Caco-2 (cell line): Measurements from ENCODE around the gene MRPS15. TPM values are rescaled to one million over a fixed set of nuclear protein-coding genes. Genes with fewer than 3 reads are reported as not detected.
"Not testable (repeated sequence)": the region's sequence is repeated elsewhere in the genome, so short reads cannot be mapped to it uniquely, and the experiment has no call there.

ENCODE experiments used
- BruUV-seq: library from RNA; stranded (reverse); fragments of 400-500 nt; replicated peaks from 2 replicates; lab custom pipeline; 2021; lab: Mats Ljungman, UMichigan
- CTCF ChIA-PET: fragments of 300-600 bp; sonication (Branson Sonifier 250); formaldehyde crosslinking; loops from one replicate; lab custom pipeline; 2022; ENCODE audit warnings: antibody characterized with exemption; lab: Charles Lee
- POLR2A ChIA-PET: fragments of 300-600 bp; sonication (Branson Sonifier 250); formaldehyde crosslinking; loops from one replicate; lab custom pipeline; 2022; ENCODE audit warnings: antibody characterized with exemption; lab: Charles Lee
- DNase-seq, 2 experiments: peaks; one replicate each; pipeline versions ENCODE4 v3.0.0 to v3.0.0-alpha.2; 2020 to 2022
- H3K27me3 ChIP-seq: replicated peaks from 2 replicates; pipeline ENCODE4 v1.6.0; 2011; ENCODE audit warnings: low read length; ENCODE audit not compliant: control insufficient read depth, insufficient read depth
- H3K36me3 ChIP-seq: 2 replicates; pipeline ENCODE4 v1.5.1; 2011; ENCODE audit warnings: low read length; ENCODE audit not compliant: control insufficient read depth, insufficient read depth
- H3K4me1 ChIP-seq: fragments of 250-450 bp; sonication (Bioruptor Pico); 2 replicates; pipeline ENCODE4 v1.5.1; 2020; ENCODE audit warnings: mild to moderate bottlenecking
- H3K4me3 ChIP-seq: 2 replicates; pipeline ENCODE4 v1.5.1; 2011; ENCODE audit warnings: low read depth, mild to moderate bottlenecking, control low read depth, low read length
- H3K9me3 ChIP-seq: fragments of 250-450 bp; sonication (Bioruptor Pico); 2 replicates; pipeline ENCODE4 v1.5.1; 2020; ENCODE audit warnings: mild to moderate bottlenecking, moderate library complexity
- H3K27ac Mint-ChIP-seq: one replicate; pipeline ENCODE4 v1.8.0; 2022; ENCODE audit warnings: mixed read lengths; ENCODE audit not compliant: unreplicated experiment
- H3K27me3 Mint-ChIP-seq: one replicate; pipeline ENCODE4 v1.8.0; 2022; ENCODE audit warnings: mixed read lengths; ENCODE audit not compliant: insufficient read depth, unreplicated experiment
- H3K36me3 Mint-ChIP-seq: one replicate; pipeline ENCODE4 v1.8.0; 2022; ENCODE audit warnings: mild to moderate bottlenecking, mixed read lengths; ENCODE audit not compliant: insufficient read depth, unreplicated experiment
- H3K4me1 Mint-ChIP-seq: one replicate; pipeline ENCODE4 v1.8.0; 2022; ENCODE audit warnings: low read depth, mixed read lengths; ENCODE audit not compliant: unreplicated experiment
- H3K4me3 Mint-ChIP-seq: one replicate; pipeline ENCODE4 v1.8.0; 2022; ENCODE audit warnings: mild to moderate bottlenecking, moderate library complexity, mixed read lengths; ENCODE audit not compliant: unreplicated experiment
- H3K9me3 Mint-ChIP-seq: one replicate; pipeline ENCODE4 v1.8.0; 2022; ENCODE audit warnings: mixed read lengths; ENCODE audit not compliant: unreplicated experiment
- intact Hi-C: fragments of 100-400 bp; cut with micrococcal nuclease; formaldehyde crosslinking; loops from one replicate; pipeline ENCODE4 v1.10.0; 2022; ENCODE audit not compliant: unreplicated experiment
- total RNA-seq: library from RNA; stranded (reverse); gene quantifications from 2 replicates; pipeline ENCODE4 v1.2.3, GENCODE V29; 2022
- TF ChIP-seq, protein P1 (sequence below), 2 experiments: fragments of 200-600 bp in 1 of 2; IDR thresholded peaks; 1 replicate in 1 of 2; 2 replicates in 1 of 2; pipeline versions ENCODE4 v1.5.1 to v1.8.0; 2011 to 2022; ENCODE audit warnings: antibody characterized with exemption in 1 of 2, control low read depth in 1 of 2, inconsistent platforms in 1 of 2, low read depth in 1 of 2, low read length in 1 of 2, mild to moderate bottlenecking in 1 of 2, moderate library complexity in 1 of 2; ENCODE audit not compliant: insufficient read depth in 1 of 2, severe bottlenecking in 1 of 2, unreplicated experiment in 1 of 2

MRPS15 gene
- total RNA-seq, 1 experiment from 2014 or later, result 70.2 TPM

DNA sequence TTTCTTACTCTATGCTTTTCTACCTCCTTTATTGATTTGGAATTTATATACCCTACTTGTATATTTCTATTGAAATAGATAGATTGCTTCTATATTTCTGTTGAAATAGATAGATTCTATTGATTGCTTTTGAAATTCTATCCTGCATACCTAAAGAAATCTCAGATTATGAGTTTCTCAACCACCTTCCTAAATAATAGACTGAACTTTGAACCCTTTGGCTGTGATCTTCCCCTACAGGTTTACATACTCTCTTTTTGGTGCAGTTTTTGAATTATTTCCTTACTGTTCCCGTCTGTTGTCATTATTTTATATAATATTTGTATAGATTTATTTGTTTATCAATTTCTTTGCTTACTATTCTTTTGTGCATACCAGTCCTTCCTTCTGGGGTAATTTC, 39.0 kb upstream of the MRPS15 start:
- CTCF ChIA-PET, result no interaction called here
- H3K4me1 ChIP-seq, result no peaks in the 10 kb centered on the region
- no peaks in the 10 kb centered on the region for H3K27me3 ChIP-seq
- H3K27ac Mint-ChIP-seq, result no peak overlapping the region
- no peaks in the 10 kb centered on the region for H3K36me3 Mint-ChIP-seq
- intact Hi-C loops, result no loop called here
- POLR2A ChIA-PET, result no interaction called here
- H3K4me3 Mint-ChIP-seq, result no peak overlapping the region
- H3K36me3 ChIP-seq, result no peaks in the 10 kb centered on the region
- H3K27me3 Mint-ChIP-seq, result no peaks in the 10 kb centered on the region
- H3K9me3 ChIP-seq, result no peaks in the 10 kb centered on the region
- peaks cover 7% of the 10 kb centered on the region for H3K4me1 Mint-ChIP-seq
- TF ChIP-seq, protein P1, sequence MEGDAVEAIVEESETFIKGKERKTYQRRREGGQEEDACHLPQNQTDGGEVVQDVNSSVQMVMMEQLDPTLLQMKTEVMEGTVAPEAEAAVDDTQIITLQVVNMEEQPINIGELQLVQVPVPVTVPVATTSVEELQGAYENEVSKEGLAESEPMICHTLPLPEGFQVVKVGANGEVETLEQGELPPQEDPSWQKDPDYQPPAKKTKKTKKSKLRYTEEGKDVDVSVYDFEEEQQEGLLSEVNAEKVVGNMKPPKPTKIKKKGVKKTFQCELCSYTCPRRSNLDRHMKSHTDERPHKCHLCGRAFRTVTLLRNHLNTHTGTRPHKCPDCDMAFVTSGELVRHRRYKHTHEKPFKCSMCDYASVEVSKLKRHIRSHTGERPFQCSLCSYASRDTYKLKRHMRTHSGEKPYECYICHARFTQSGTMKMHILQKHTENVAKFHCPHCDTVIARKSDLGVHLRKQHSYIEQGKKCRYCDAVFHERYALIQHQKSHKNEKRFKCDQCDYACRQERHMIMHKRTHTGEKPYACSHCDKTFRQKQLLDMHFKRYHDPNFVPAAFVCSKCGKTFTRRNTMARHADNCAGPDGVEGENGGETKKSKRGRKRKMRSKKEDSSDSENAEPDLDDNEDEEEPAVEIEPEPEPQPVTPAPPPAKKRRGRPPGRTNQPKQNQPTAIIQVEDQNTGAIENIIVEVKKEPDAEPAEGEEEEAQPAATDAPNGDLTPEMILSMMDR (IDR thresholded peaks at IDR 0.05; ENCODE audit: insufficient read depth in 1 of 2, low read depth in 1 of 2, low read length in 1 of 2, severe bottlenecking in 1 of 2, unreplicated experiment in 1 of 2), result no peak
- H3K9me3 Mint-ChIP-seq, result no peaks in the 10 kb centered on the region
- no peak overlapping the region for H3K4me3 ChIP-seq
- no TSS peak for BruUV-seq
- no peak for DNase-seq

DNA sequence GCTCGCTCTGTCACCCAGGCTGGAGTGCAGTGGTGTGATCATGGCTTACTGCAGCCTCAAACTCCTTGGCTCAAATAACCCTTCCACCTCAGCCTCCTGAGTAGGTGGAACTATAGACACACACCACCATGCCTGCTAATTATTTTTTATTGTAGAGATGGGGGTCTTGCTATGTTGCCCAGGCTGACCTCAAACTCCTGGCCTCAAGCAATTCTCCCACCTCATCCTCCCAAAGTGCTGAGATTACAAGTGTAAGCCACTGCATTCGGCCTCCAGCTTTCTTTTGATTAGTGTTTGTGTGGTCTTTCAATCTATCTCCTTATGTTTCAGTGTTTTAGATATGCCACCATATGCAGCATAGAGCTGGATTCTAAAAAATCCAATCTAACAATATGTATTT, 38.4 kb upstream of the MRPS15 start:
- no peak overlapping the region for H3K27ac Mint-ChIP-seq
- H3K27me3 Mint-ChIP-seq, result no peaks in the 10 kb centered on the region
- H3K4me3 ChIP-seq, result no peak overlapping the region
- H3K4me1 ChIP-seq, result no peaks in the 10 kb centered on the region
- H3K36me3 Mint-ChIP-seq, result no peaks in the 10 kb centered on the region
- no peaks in the 10 kb centered on the region for H3K36me3 ChIP-seq
- ChIA-PET CTCF (no interaction called here), POLR2A (no interaction called here)
- intact Hi-C loops, result no loop called here
- H3K9me3 ChIP-seq, result no peaks in the 10 kb centered on the region
- no peaks in the 10 kb centered on the region for H3K9me3 Mint-ChIP-seq
- no TSS peak for BruUV-seq
- no peak overlapping the region for H3K4me3 Mint-ChIP-seq
- no peaks in the 10 kb centered on the region for H3K27me3 ChIP-seq
- TF ChIP-seq, protein P1 (IDR thresholded peaks at IDR 0.05; ENCODE audit: insufficient read depth in 1 of 2, low read depth in 1 of 2, low read length in 1 of 2, severe bottlenecking in 1 of 2, unreplicated experiment in 1 of 2), result no peak
- DNase-seq, result no peak
- H3K4me1 Mint-ChIP-seq, result peaks cover 7% of the 10 kb centered on the region

DNA sequence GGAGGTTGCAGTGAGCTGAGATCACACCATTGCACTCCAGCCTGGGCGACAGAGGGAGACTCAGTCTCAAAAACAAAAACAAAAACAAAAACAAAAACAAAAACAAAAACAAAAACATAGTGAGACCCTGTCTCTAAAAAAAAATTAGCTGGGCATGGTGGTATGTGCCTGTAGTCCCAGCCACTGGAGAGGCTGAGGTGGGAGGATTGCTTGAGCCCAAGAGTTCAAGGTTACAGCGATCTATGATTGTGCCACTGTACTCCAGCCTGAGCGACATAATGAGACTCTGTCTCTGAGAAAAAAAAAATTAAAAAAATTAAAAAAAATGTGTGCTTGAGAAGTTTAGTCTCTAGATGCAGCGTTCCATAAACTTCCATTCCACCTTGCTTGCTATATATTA, 37.7 kb upstream of the MRPS15 start:
- H3K4me1 ChIP-seq, H3K4me3 ChIP-seq, BruUV-seq, H3K4me1 Mint-ChIP-seq, H3K4me3 Mint-ChIP-seq, H3K9me3 ChIP-seq, H3K27ac Mint-ChIP-seq, H3K27me3 Mint-ChIP-seq, H3K27me3 ChIP-seq, intact Hi-C loops, H3K36me3 Mint-ChIP-seq, CTCF ChIA-PET, DNase-seq, H3K36me3 ChIP-seq, H3K9me3 Mint-ChIP-seq, POLR2A ChIA-PET: not testable (repeated sequence)

DNA sequence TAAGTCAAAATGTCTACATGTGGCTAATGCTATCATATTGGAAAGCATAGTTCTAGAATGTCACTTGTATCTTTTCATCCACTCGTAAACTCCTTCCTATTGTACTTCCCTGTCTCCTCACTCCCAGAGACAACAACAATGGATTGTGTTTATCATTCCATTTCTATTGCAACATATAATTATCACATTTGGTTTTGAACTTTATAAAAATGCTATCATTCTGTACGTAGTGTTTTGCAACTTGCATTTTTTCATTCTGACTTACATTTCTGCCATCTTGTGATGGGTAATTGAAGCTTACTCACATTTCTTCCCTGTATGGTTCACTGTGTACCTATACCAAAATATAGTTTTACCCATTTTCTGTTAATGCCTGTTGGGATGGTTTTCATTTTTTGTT, 33.0 kb upstream of the MRPS15 start:
- Mint-ChIP-seq H3K36me3 (peaks cover 6% of the 10 kb centered on the region), H3K27me3 (no peaks in the 10 kb centered on the region), H3K4me3 (no peak overlapping the region), H3K4me1 (no peaks in the 10 kb centered on the region), H3K9me3 (no peaks in the 10 kb centered on the region), H3K27ac (no peak overlapping the region)
- DNase-seq, result no peak
- no peaks in the 10 kb centered on the region for H3K9me3 ChIP-seq
- no peaks in the 10 kb centered on the region for H3K4me1 ChIP-seq
- no TSS peak for BruUV-seq
- intact Hi-C loops, result no loop called here
- H3K27me3 ChIP-seq, result no peaks in the 10 kb centered on the region
- TF ChIP-seq, protein P1 (IDR thresholded peaks at IDR 0.05; ENCODE audit: insufficient read depth in 1 of 2, low read depth in 1 of 2, low read length in 1 of 2, severe bottlenecking in 1 of 2, unreplicated experiment in 1 of 2), result no peak
- no peak overlapping the region for H3K4me3 ChIP-seq
- no peaks in the 10 kb centered on the region for H3K36me3 ChIP-seq
- CTCF ChIA-PET, result no interaction called here
- POLR2A ChIA-PET, result no interaction called here
